ENCODE measurements around the gene RALGPS1. TPM values are rescaled to one million over a fixed set of nuclear protein-coding genes. Genes with fewer than 3 reads are reported as not detected.
A peak's percentile ranks its signal among the peaks of the same experiment; 100 is the strongest.

The RALGPS1 gene
- total and polyA plus RNA-seq, 2 of the 13 experiments (the other 11 are each of a cell fraction or from before 2014, with no cell fraction given) = 3.7 to 6.5 TPM

- TF ChIP-seq MAX (IDR thresholded peaks at IDR 0.05) = peak; percentile 100
- TF ChIP-seq ZNF124 (CRISPR knock-in tag; IDR thresholded peaks at IDR 0.05) = peak; percentile 94
- TF ChIP-seq MEIS1 (CRISPR knock-in tag; IDR thresholded peaks at IDR 0.05; ENCODE audit: borderline replicate concordance) = peak; percentile 92
- TF ChIP-seq ADNP (CRISPR knock-in tag; IDR thresholded peaks at IDR 0.05) = peak; percentile 31; the same call in 1 of the 2 replicates
- TF ChIP-seq MEF2D (CRISPR knock-in tag; IDR thresholded peaks at IDR 0.05) = peak; percentile 98
- no peak for TF ChIP-seq PCBP1 (IDR thresholded peaks at IDR 0.05; ENCODE audit: borderline replicate concordance, low read depth, low read length)
- TF ChIP-seq FLYWCH1 (CRISPR knock-in tag; IDR thresholded peaks at IDR 0.05) = peak; percentile 94; the same call in 1 of the 2 replicates
- TF ChIP-seq ZSCAN9 (CRISPR knock-in tag; IDR thresholded peaks at IDR 0.05; ENCODE audit: borderline replicate concordance) = peak; percentile 99
- TF ChIP-seq POGZ (CRISPR knock-in tag; IDR thresholded peaks at IDR 0.05) = peak; percentile 88
- no peak for TF ChIP-seq MTF1 (CRISPR knock-in tag; IDR thresholded peaks at IDR 0.05)
- TF ChIP-seq NR2C2 (CRISPR knock-in tag; IDR thresholded peaks at IDR 0.05; ENCODE audit: borderline replicate concordance) = peak; percentile 73
- TF ChIP-seq ZNF256 (CRISPR knock-in tag; conservative IDR thresholded peaks at IDR 0.05) = peak; percentile 97
- peak; percentile 99 for TF ChIP-seq ZNF766 (CRISPR knock-in tag; IDR thresholded peaks at IDR 0.05; ENCODE audit: borderline replicate concordance)
- TF ChIP-seq ZBTB1 (CRISPR knock-in tag; IDR thresholded peaks at IDR 0.05; ENCODE audit: borderline replicate concordance) = peak; percentile 83; the same call in 1 of the 2 replicates
- peak; percentile 89; the same call in 1 of the 2 replicates for TF ChIP-seq TBX2 (CRISPR knock-in tag; IDR thresholded peaks at IDR 0.05; ENCODE audit: borderline replicate concordance)
- no peak for TF ChIP-seq LCORL (IDR thresholded peaks at IDR 0.05)
- TF ChIP-seq LCORL (CRISPR knock-in tag; IDR thresholded peaks at IDR 0.05) = peak; percentile 79
- TF ChIP-seq DBP (CRISPR knock-in tag; IDR thresholded peaks at IDR 0.05; ENCODE audit: not compliant biosample characterization) = peak; percentile 96
- peak; percentile 99 for TF ChIP-seq NFAT5 (CRISPR knock-in tag; IDR thresholded peaks at IDR 0.05)
- no peak for TF ChIP-seq SYNCRIP (IDR thresholded peaks at IDR 0.05; ENCODE audit: insufficient read depth, low read depth, low read length)
- TF ChIP-seq NFIC (IDR thresholded peaks at IDR 0.05; ENCODE audit: low read length) = no peak
- TF ChIP-seq ZNF296 (CRISPR knock-in tag; conservative IDR thresholded peaks at IDR 0.05) = peak; percentile 87
- TF ChIP-seq MAZ (IDR thresholded peaks at IDR 0.05; ENCODE audit: borderline replicate concordance, low read depth, low read length) = no peak
- TF ChIP-seq MAZ (CRISPR knock-in tag; IDR thresholded peaks at IDR 0.05; ENCODE audit: low read depth) = peak; percentile 89
Measured at GRCh38 chr9:127159325-127159801, 244.8 kb downstream of the RALGPS1 start (continued).

Data from HepG2 (cell line).